ENCODE data around the gene PA2G4.

DNA sequence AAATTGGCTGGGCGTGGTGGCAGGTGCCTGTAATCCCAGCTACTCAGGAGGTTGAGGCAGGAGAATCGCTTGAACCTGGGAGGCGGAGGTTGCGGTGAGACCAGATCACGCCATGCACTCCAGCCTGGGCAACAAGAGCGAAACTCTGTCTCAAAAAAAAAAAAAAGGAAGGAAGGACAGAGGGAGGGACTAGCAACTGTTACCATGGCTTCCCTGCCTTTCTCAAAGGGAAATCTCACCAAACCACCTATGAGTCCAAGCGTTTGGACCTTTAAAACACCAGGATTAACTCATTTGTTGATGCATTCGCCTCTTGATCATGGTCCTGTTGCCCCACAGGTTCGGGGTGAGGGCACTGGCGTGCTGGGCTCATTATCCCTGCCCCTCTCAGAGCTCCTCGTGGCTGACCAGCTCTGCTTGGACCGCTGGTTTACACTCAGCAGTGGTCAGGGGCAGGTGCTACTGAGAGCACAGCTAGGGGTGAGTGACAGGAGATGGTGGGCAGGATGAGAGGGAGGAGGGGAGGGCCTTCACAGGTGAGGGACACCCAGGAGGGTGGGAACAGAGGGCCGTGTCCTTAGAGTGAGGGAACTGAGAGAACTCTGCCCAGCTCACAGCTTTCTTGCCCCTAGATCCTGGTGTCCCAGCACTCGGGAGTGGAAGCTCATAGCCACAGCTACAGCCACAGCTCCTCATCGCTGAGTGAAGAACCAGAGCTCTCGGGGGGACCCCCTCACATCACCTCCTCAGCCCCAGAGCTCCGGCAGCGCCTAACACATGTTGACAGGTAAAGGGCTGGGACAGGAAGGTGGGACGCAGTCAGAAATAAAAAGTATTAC is 37.8 kb downstream of the PA2G4 start:
- TF ChIP-seq GATA2 (IDR thresholded peaks at IDR 0.05; ENCODE audit: low read depth, low read length) = no peak
- TF ChIP-seq GATA3 (IDR thresholded peaks at IDR 0.05; ENCODE audit: low read depth, low read length) = no peak

Data from SH-SY5Y (cell line).